ENCODE results near the gene SMIM33.
"Not testable (repeated sequence)": the region's sequence is repeated elsewhere in the genome, so short reads cannot be mapped to it uniquely, and the experiment has no call there.

SMIM33 gene

GRCh38 chr5:139481580-139482049 is 10.8 kb downstream of the SMIM33 start:
- Histone ChIP-seq H3K9me2 (replicated peaks; ENCODE audit: low read depth, low read length) (no peaks in the 10 kb centered on the region), H3K9ac (ENCODE audit: low read depth, low read length, poor library complexity, severe bottlenecking) (peak overlapping the region; percentile 98), H3K4me1 (ENCODE audit: insufficient read depth, low read length, poor library complexity, severe bottlenecking) (peaks cover 51% of the 10 kb centered on the region), H3K4me2 (ENCODE audit: low read depth, low read length, poor library complexity, severe bottlenecking) (peak overlapping the region; percentile 92), H3K36me3 (ENCODE audit: insufficient read depth, low read length) (peaks cover 9% of the 10 kb centered on the region; the same call in 1 of the 2 replicates), H4K20me1 (ENCODE audit: insufficient read depth, low read length, poor library complexity, severe bottlenecking) (peaks cover 25% of the 10 kb centered on the region), H3K79me2 (ENCODE audit: insufficient read depth, low read length) (peaks cover 53% of the 10 kb centered on the region), H3K4me3 (ENCODE audit: low read length, poor library complexity, severe bottlenecking) (peak overlapping the region; percentile 89), H2AFZ (ENCODE audit: low read length) (no peak overlapping the region), H3K27me3 (ENCODE audit: insufficient read depth, low read length, poor library complexity, severe bottlenecking) (no peaks in the 10 kb centered on the region), H3K9me3 (ENCODE audit: insufficient read depth, low read depth, low read length) (no peaks in the 10 kb centered on the region), H3F3A (ENCODE audit: low read depth) (peaks cover 8% of the 10 kb centered on the region; the same call in 1 of the 2 replicates)
- TF ChIP-seq CTCF (conservative IDR thresholded peaks at IDR 0.05; ENCODE audit: low read length) (peak; percentile 32; the same call in 1 of the 2 replicates), EZH2phosphoT487 (IDR thresholded peaks at IDR 0.05; ENCODE audit: borderline replicate concordance) (no peak)

GRCh38 chr5:139482050-139482889 is 11.5 kb downstream of the SMIM33 start, which contains the start of gene STING1:
TSS of gene STING1 (minus strand) at chr5:139482758. CDS start at chr5:139481704, 1,054 bp downstream.
- H3K36me3 ChIP-seq (ENCODE audit: insufficient read depth, low read length): peaks cover 9% of the 10 kb centered on the region; the same call in 1 of the 2 replicates
- H3K9me2 ChIP-seq (replicated peaks; ENCODE audit: low read depth, low read length): no peaks in the 10 kb centered on the region
- H3K9ac ChIP-seq (ENCODE audit: low read depth, low read length, poor library complexity, severe bottlenecking): peak within 1 kb of the TSS; percentile 98
- no peaks in the 10 kb centered on the region for H3K9me3 ChIP-seq (ENCODE audit: insufficient read depth, low read depth, low read length)
- peaks cover 47% of the 10 kb centered on the region for H3K79me2 ChIP-seq (ENCODE audit: insufficient read depth, low read length)
- no peak for TF ChIP-seq EZH2phosphoT487 (IDR thresholded peaks at IDR 0.05; ENCODE audit: borderline replicate concordance)
- TF ChIP-seq CTCF (conservative IDR thresholded peaks at IDR 0.05; ENCODE audit: low read length): no peak
- H3K4me1 ChIP-seq (ENCODE audit: insufficient read depth, low read length, poor library complexity, severe bottlenecking): peaks cover 46% of the 10 kb centered on the region
- peak within 1 kb of the TSS; percentile 92 for H3K4me2 ChIP-seq (ENCODE audit: low read depth, low read length, poor library complexity, severe bottlenecking)
- H4K20me1 ChIP-seq (ENCODE audit: insufficient read depth, low read length, poor library complexity, severe bottlenecking): peaks cover 25% of the 10 kb centered on the region
- peak within 1 kb of the TSS; percentile 89 for H3K4me3 ChIP-seq (ENCODE audit: low read length, poor library complexity, severe bottlenecking)
- no peaks in the 10 kb centered on the region for H3K27me3 ChIP-seq (ENCODE audit: insufficient read depth, low read length, poor library complexity, severe bottlenecking)
- peaks cover 8% of the 10 kb centered on the region; the same call in 1 of the 2 replicates for H3F3A ChIP-seq (ENCODE audit: low read depth)
- H2AFZ ChIP-seq (ENCODE audit: low read length): peak within 1 kb of the TSS; percentile 37

GRCh38 chr5:139482890-139483208 is 12.0 kb downstream of the SMIM33 start:
- not testable (repeated sequence) for H3K9me2 ChIP-seq (replicated peaks; ENCODE audit: low read depth, low read length); H3K36me3 ChIP-seq (ENCODE audit: insufficient read depth, low read length); H3F3A ChIP-seq (ENCODE audit: low read depth); H3K9me3 ChIP-seq (ENCODE audit: insufficient read depth, low read depth, low read length); H2AFZ ChIP-seq (ENCODE audit: low read length); H3K27me3 ChIP-seq (ENCODE audit: insufficient read depth, low read length, poor library complexity, severe bottlenecking)
- peaks cover 24% of the 10 kb centered on the region for H4K20me1 ChIP-seq (ENCODE audit: insufficient read depth, low read length, poor library complexity, severe bottlenecking)
- peak overlapping the region; percentile 89 for H3K4me3 ChIP-seq (ENCODE audit: low read length, poor library complexity, severe bottlenecking)
- peak overlapping the region; percentile 92 for H3K4me2 ChIP-seq (ENCODE audit: low read depth, low read length, poor library complexity, severe bottlenecking)
- H3K9ac ChIP-seq (ENCODE audit: low read depth, low read length, poor library complexity, severe bottlenecking): peak overlapping the region; percentile 98
- peaks cover 40% of the 10 kb centered on the region for H3K4me1 ChIP-seq (ENCODE audit: insufficient read depth, low read length, poor library complexity, severe bottlenecking)
- peaks cover 42% of the 10 kb centered on the region for H3K79me2 ChIP-seq (ENCODE audit: insufficient read depth, low read length)

All from Loucy (cell line).